GM19238 (cell line): ENCODE results near the gene KHK.

Experiments
- DNase-seq: peaks from one replicate; pipeline ENCODE4 v3.0.0; 2011; ENCODE audit warnings: low spot score; ENCODE audit not compliant: insufficient read length

The KHK gene

GRCh38 chr2:27126252-27126710 is 39.7 kb downstream of the KHK start:
- DNase-seq, result no peak

- DNase-seq, result no peak
Observed at GRCh38 chr2:27127883-27128667, 41.5 kb downstream of the KHK start.

GRCh38 chr2:27128668-27129571 is 42.3 kb downstream of the KHK start:
- DNase-seq, result no peak

- no peak for DNase-seq
Observed at GRCh38 chr2:27130396-27130795, 43.8 kb downstream of the KHK start.

GRCh38 chr2:27131429-27131828 is 44.9 kb downstream of the KHK start:
- no peak for DNase-seq

GRCh38 chr2:27133195-27133875 is 46.8 kb downstream of the KHK start:
- DNase-seq, result no peak

GRCh38 chr2:27133905-27134780 is 47.6 kb downstream of the KHK start, which contains the start of gene PREB:
Gene PREB, minus strand, starts transcription at chr2:27134636. Its CDS starts 215 bp downstream, at chr2:27134421.
- DNase-seq, result peak; percentile 99

GRCh38 chr2:27134781-27135477 is 48.4 kb downstream of the KHK start:
- no peak for DNase-seq

GRCh38 chr2:27135478-27135955 is 48.9 kb downstream of the KHK start:
- no peak for DNase-seq

- DNase-seq, result no peak
Observed at GRCh38 chr2:27136751-27137150, 50.2 kb downstream of the KHK start.

- DNase-seq, result no peak
Observed at GRCh38 chr2:27137322-27137935, 50.9 kb downstream of the KHK start.

- DNase-seq, result no peak
Observed at GRCh38 chr2:27138111-27138510, 51.5 kb downstream of the KHK start.

GRCh38 chr2:27139310-27139709 is 52.7 kb downstream of the KHK start, which contains the start of gene PRR30:
Gene PRR30, minus strand, starts transcription at chr2:27139410. Its CDS starts 1,081 bp downstream, at chr2:27138329.
- no peak for DNase-seq

GRCh38 chr2:27143285-27143684 is 56.7 kb downstream of the KHK start:
- no peak for DNase-seq

GRCh38 chr2:27145682-27146081 is 59.1 kb downstream of the KHK start:
- no peak for DNase-seq

GRCh38 chr2:27147935-27148334 is 61.4 kb downstream of the KHK start:
- DNase-seq, result no peak

- no peak for DNase-seq
Observed at GRCh38 chr2:27148801-27149439, 62.3 kb downstream of the KHK start, which contains the start of gene TCF23. Gene TCF23, plus strand, starts transcription at chr2:27149004. Its CDS starts 130 bp downstream, at chr2:27149134.

GRCh38 chr2:27149570-27150405 is 63.2 kb downstream of the KHK start:
- no peak for DNase-seq
